HEK293 (cell line): Measurements from ENCODE around the gene TRIP10.

Experiments used
- CTCF ChIA-PET: fragments of 350-600 bp; formaldehyde crosslinking; extraction: SDS; loops from one replicate; lab custom pipeline; 2021; ENCODE audit warnings: antibody characterized with exemption; lab: Yijun Ruan, JAX
- POLR2A ChIA-PET: fragments of 300-600 bp; formaldehyde crosslinking; extraction: SDS; loops from one replicate; lab custom pipeline; 2020; ENCODE audit warnings: antibody characterized with exemption, inconsistent platforms; lab: Yijun Ruan, JAX
- H3K27ac ChIP-seq: fragments of 200-500 bp; sonication (Bioruptor generic); 2 replicates; pipeline ENCODE4 v1.5.1; 2014; ENCODE audit warnings: low read depth, low read length, control low read depth, inconsistent platforms; ENCODE audit errors: extremely low read depth
- H3K36me3 ChIP-seq, 2 experiments: fragments of 200-500 bp in 1 of 2; sonication (Bioruptor generic) in 1 of 2; 1 replicate in 1 of 2; 2 replicates in 1 of 2; pipeline ENCODE4 v1.5.1; 2014 to 2017; ENCODE audit warnings: inconsistent platforms in 2 of 2, low read length in 2 of 2; ENCODE audit not compliant: control insufficient read depth in 2 of 2, insufficient read depth in 1 of 2
- H3K4me1 ChIP-seq: fragments of 200-500 bp; sonication (Bioruptor generic); 2 replicates; pipeline ENCODE4 v1.5.1; 2014; ENCODE audit warnings: mild to moderate bottlenecking, low read length, inconsistent platforms; ENCODE audit not compliant: control insufficient read depth, insufficient read depth
- H3K4me3 ChIP-seq: 2 replicates; pipeline ENCODE4 v1.5.1; 2011; ENCODE audit warnings: low read depth, mild to moderate bottlenecking, control low read depth, low read length, moderate library complexity
- H3K9me3 ChIP-seq: fragments of 200-500 bp; sonication (Bioruptor generic); 2 replicates; pipeline ENCODE4 v1.5.1; 2014; ENCODE audit warnings: low read depth, low read length, inconsistent platforms; ENCODE audit not compliant: control insufficient read depth, insufficient read depth
- ELK4 ChIP-seq: IDR thresholded peaks from 2 replicates; pipeline ENCODE4 v1.6.1; 2011; ENCODE audit warnings: mild to moderate bottlenecking, low read depth, low read length, borderline replicate concordance
- GFI1B ChIP-seq: fragments of 450-650 bp; formaldehyde crosslinking; IDR thresholded peaks from 2 replicates; pipeline ENCODE4 v1.5.1; 2016; ENCODE audit warnings: missing biosample characterization, missing genetic modification characterization
- HOXD13 ChIP-seq: sonication (generic); formaldehyde crosslinking; IDR thresholded peaks from 2 replicates; pipeline ENCODE4 v1.8.0; 2022; ENCODE audit warnings: missing genetic modification reagents, borderline replicate concordance
- KLF1 ChIP-seq: fragments of 450-650 bp; formaldehyde crosslinking; IDR thresholded peaks from 2 replicates; pipeline ENCODE4 v1.5.1; 2016; ENCODE audit warnings: missing biosample characterization, missing genetic modification characterization
- REST ChIP-seq: fragments of 450-650 bp; formaldehyde crosslinking; IDR thresholded peaks from 2 replicates; pipeline ENCODE4 v1.5.1; 2016; ENCODE audit warnings: missing biosample characterization, missing genetic modification characterization
- SETDB1 ChIP-seq: IDR thresholded peaks from one replicate; pipeline ENCODE4 v1.6.1; 2017; ENCODE audit warnings: mild to moderate bottlenecking, low read length, moderate library complexity, mixed read lengths; ENCODE audit not compliant: insufficient read length
- TSHZ1 ChIP-seq: fragments of 450-650 bp; formaldehyde crosslinking; IDR thresholded peaks from 2 replicates; pipeline ENCODE4 v1.5.1; 2016; ENCODE audit warnings: missing biosample characterization, missing genetic modification characterization, borderline replicate concordance
- ZFP3 ChIP-seq: fragments of 450-650 bp; formaldehyde crosslinking; IDR thresholded peaks from 2 replicates; pipeline ENCODE4 v1.5.1; 2016; ENCODE audit warnings: low read depth, missing biosample characterization, missing genetic modification characterization
- ZNF112 ChIP-seq: fragments of 450-650 bp; formaldehyde crosslinking; IDR thresholded peaks from 2 replicates; pipeline ENCODE4 v1.5.0; 2017; ENCODE audit warnings: missing biosample characterization, missing genetic modification characterization
- ZNF18 ChIP-seq: fragments of 450-650 bp; formaldehyde crosslinking; IDR thresholded peaks from 2 replicates; pipeline ENCODE4 v1.5.1; 2016; ENCODE audit warnings: missing biosample characterization, missing genetic modification characterization
- ZNF184 ChIP-seq: fragments of 450-650 bp; IDR thresholded peaks from 2 replicates; pipeline ENCODE4 v1.5.1; 2018; ENCODE audit warnings: missing biosample characterization, mild to moderate bottlenecking, missing genetic modification characterization
- ZNF214 ChIP-seq: fragments of 450-650 bp; formaldehyde crosslinking; IDR thresholded peaks from 2 replicates; pipeline ENCODE4 v1.5.1; 2017; ENCODE audit warnings: missing biosample characterization, mild to moderate bottlenecking, missing genetic modification characterization, borderline replicate concordance
- ZNF239 ChIP-seq: fragments of 450-650 bp; formaldehyde crosslinking; IDR thresholded peaks from 2 replicates; pipeline ENCODE4 v1.5.1; 2016; ENCODE audit warnings: missing biosample characterization, missing genetic modification characterization
- ZNF561 ChIP-seq: fragments of 450-650 bp; IDR thresholded peaks from 2 replicates; pipeline ENCODE4 v1.5.1; 2018; ENCODE audit warnings: missing biosample characterization, missing genetic modification characterization, borderline replicate concordance
- ZNF623 ChIP-seq: fragments of 450-650 bp; formaldehyde crosslinking; IDR thresholded peaks from 2 replicates; pipeline ENCODE4 v1.5.1; 2016; ENCODE audit warnings: missing biosample characterization, missing genetic modification characterization
- ZNF76 ChIP-seq: fragments of 450-650 bp; formaldehyde crosslinking; IDR thresholded peaks from 2 replicates; pipeline ENCODE4; 2016; ENCODE audit warnings: low read depth, missing biosample characterization, missing genetic modification characterization, borderline replicate concordance
- ZNF785 ChIP-seq: fragments of 450-650 bp; formaldehyde crosslinking; IDR thresholded peaks from 2 replicates; pipeline ENCODE4 v1.5.1; 2016; ENCODE audit warnings: missing biosample characterization, missing genetic modification characterization
- ZSCAN30 ChIP-seq: fragments of 450-650 bp; IDR thresholded peaks from 2 replicates; pipeline ENCODE4 v1.5.1; 2018; ENCODE audit warnings: missing biosample characterization, mild to moderate bottlenecking, missing genetic modification characterization, moderate library complexity

TRIP10 gene

GRCh38 chr19:6721138-6721474 is 18.4 kb upstream of the TRIP10 start:
- Histone ChIP-seq H3K4me3 (no peak overlapping the region), H3K36me3 (no peaks in the 10 kb centered on the region), H3K9me3 (no peaks in the 10 kb centered on the region), H3K27ac (no peak overlapping the region), H3K4me1 (no peaks in the 10 kb centered on the region)
- TF ChIP-seq ZFP3, result peak; percentile 92
- TF ChIP-seq ZSCAN30 (tag by site-specific recombination), result no peak
- ChIA-PET CTCF (interaction anchor here (0.6 kb wide), 1 partner anchor 851 kb away, joined by 4 read pairs; no protein-coding TSS in a partner anchor), POLR2A (interaction anchor here (0.6 kb wide), 1 partner anchor 49 kb away, joined by 4 read pairs; no protein-coding TSS in a partner anchor)

- Histone ChIP-seq H3K27ac (no peak overlapping the region), H3K9me3 (no peaks in the 10 kb centered on the region), H3K4me3 (no peak overlapping the region), H3K4me1 (no peaks in the 10 kb centered on the region), H3K36me3 (no peaks in the 10 kb centered on the region)
- no peak for TF ChIP-seq ZNF623 (tag by site-specific recombination)
- TF ChIP-seq REST (tag by site-specific recombination), result no peak
- TF ChIP-seq TSHZ1 (tag by site-specific recombination), result no peak
- TF ChIP-seq ZNF785 (tag by site-specific recombination), result no peak
- no peak for TF ChIP-seq ZNF239 (tag by site-specific recombination)
- TF ChIP-seq ZNF112, result no peak
- TF ChIP-seq ZNF184, result no peak
- no peak for TF ChIP-seq KLF1 (tag by site-specific recombination)
- TF ChIP-seq SETDB1, result no peak
- TF ChIP-seq ZNF18 (tag by site-specific recombination), result no peak
- no peak for TF ChIP-seq ZNF561 (tag by site-specific recombination)
- TF ChIP-seq ELK4, result no peak
- TF ChIP-seq HOXD13, result no peak
- no peak for TF ChIP-seq ZNF214 (tag by site-specific recombination)
- no peak for TF ChIP-seq ZNF76 (tag by site-specific recombination)
- TF ChIP-seq GFI1B, result no peak
- ChIA-PET CTCF (interaction anchor here (0.7 to 1.0 kb wide), 2 partner anchors 10 to 205 kb away, joined by 5 to 6 read pairs; no protein-coding TSS in a partner anchor), POLR2A (no interaction called here)
Observed at GRCh38 chr19:6721773-6722172, 17.7 kb upstream of the TRIP10 start.
